Activated naive CD8-positive, alpha-beta T cell treated with anti-CD3 and anti-CD28 coated beads, Interleukin-2, amount 10 ng/mL, durations not matched to agents 7 days and 5 days (primary cell): ENCODE results near the gene FAM107A. TPM values are rescaled to one million over a fixed set of nuclear protein-coding genes. Genes with fewer than 3 reads are reported as not detected.

ENCODE experiments used
- ATAC-seq: fragments of 150-1000 bp; cut with Tn5 transposase; one replicate; pipeline ENCODE4 v1.10.0; 2021; ENCODE audit warnings: low read depth, moderate library complexity
- POLR2A ChIA-PET: fragments of 350-600 bp; sonication (Branson Sonifier 250); formaldehyde crosslinking; loops from one replicate; lab custom pipeline; 2021; ENCODE audit warnings: antibody characterized with exemption; lab: Charles Lee
- DNase-seq: peaks from one replicate; pipeline ENCODE4 v3.0.0; 2021
- H3K27ac Mint-ChIP-seq: one replicate; pipeline ENCODE4 v1.8.0; 2022; ENCODE audit warnings: mild to moderate bottlenecking, mixed read lengths
- H3K27me3 Mint-ChIP-seq: one replicate; pipeline ENCODE4 v1.8.0; 2022; ENCODE audit warnings: mild to moderate bottlenecking, moderate library complexity, mixed read lengths
- H3K36me3 Mint-ChIP-seq: one replicate; pipeline ENCODE4 v1.8.0; 2021; ENCODE audit warnings: mild to moderate bottlenecking, mixed read lengths
- H3K4me1 Mint-ChIP-seq: one replicate; pipeline ENCODE4 v1.8.0; 2021; ENCODE audit warnings: mixed read lengths
- H3K4me3 Mint-ChIP-seq: one replicate; pipeline ENCODE4 v1.8.0; 2022; ENCODE audit warnings: mild to moderate bottlenecking, moderate library complexity, mixed read lengths
- H3K9me3 Mint-ChIP-seq: one replicate; pipeline ENCODE4 v1.8.0; 2021; ENCODE audit warnings: mixed read lengths
- total RNA-seq, 2 experiments: library from RNA; stranded (reverse); gene quantifications; one replicate each; pipeline ENCODE4 v1.2.3, GENCODE V29; 2021

Gene FAM107A
- total RNA-seq, 2 experiments from 2014 or later: not detected

DNA sequence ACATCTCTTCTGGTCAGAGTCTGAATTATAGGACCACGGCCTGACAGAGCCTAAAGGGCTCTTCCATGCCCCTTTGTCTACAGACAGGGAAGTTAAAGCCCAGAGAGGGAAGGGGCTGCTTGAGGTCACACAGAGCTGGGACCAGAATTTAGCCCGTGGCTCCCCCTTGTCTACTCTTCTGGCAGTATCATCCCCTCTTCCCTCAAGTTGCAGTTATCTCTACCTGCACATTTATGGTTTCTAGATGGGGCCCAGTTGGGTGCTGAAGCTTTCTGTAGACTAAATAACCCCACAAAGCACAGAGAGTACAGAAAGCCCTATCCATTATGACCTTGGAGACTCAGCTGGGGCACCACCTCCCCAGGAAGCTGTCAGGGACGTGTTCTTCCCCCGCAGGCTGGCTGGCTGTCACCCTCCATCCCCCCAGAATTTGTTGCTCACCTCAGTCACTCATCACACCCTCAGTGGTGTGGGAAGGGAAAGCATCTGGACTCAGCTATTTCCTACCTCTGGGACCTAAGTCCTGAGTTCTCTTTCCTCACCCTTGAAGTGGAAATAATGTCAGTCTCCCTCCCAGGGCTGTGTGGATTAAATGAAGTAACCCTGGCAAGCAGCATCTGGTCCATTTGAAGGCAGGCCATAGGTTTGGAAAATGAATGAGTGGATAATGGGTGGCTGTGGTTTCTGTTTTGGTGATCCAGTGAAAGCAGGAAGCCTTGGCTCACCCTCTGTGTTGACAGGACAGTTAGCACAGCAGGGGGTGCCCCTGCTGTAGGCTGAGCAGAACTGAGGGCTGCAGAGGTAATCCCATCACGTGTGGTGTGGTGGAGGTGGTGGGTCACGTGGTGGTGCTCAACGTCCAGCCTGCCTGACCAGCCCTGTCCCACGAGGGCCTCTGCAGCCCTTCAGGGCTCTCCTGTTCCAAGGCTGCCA is 56.5 kb downstream of the FAM107A start:
- Mint-ChIP-seq H3K36me3 (no peaks in the 10 kb centered on the region), H3K4me3 (no peak overlapping the region), H3K4me1 (no peaks in the 10 kb centered on the region), H3K9me3 (no peaks in the 10 kb centered on the region), H3K27me3 (peaks cover 2% of the 10 kb centered on the region), H3K27ac (no peak overlapping the region)
- POLR2A ChIA-PET: no interaction called here
- DNase-seq (no peak), ATAC-seq (no peak)

- Mint-ChIP-seq H3K27ac (no peak overlapping the region), H3K4me1 (no peaks in the 10 kb centered on the region), H3K9me3 (no peaks in the 10 kb centered on the region), H3K27me3 (peaks cover 5% of the 10 kb centered on the region), H3K4me3 (no peak overlapping the region), H3K36me3 (no peaks in the 10 kb centered on the region)
- ATAC-seq (no peak), DNase-seq (no peak)
- POLR2A ChIA-PET: no interaction called here
Measured at GRCh38 chr3:58519668-58520402, 57.4 kb downstream of the FAM107A start.

GRCh38 chr3:58518291-58518789 is 58.9 kb downstream of the FAM107A start:
- Mint-ChIP-seq H3K4me3 (no peak overlapping the region), H3K27ac (no peak overlapping the region), H3K36me3 (no peaks in the 10 kb centered on the region), H3K27me3 (peaks cover 5% of the 10 kb centered on the region), H3K4me1 (no peaks in the 10 kb centered on the region), H3K9me3 (no peaks in the 10 kb centered on the region)
- no peak for ATAC-seq
- no peak for DNase-seq
- POLR2A ChIA-PET: no interaction called here

DNA sequence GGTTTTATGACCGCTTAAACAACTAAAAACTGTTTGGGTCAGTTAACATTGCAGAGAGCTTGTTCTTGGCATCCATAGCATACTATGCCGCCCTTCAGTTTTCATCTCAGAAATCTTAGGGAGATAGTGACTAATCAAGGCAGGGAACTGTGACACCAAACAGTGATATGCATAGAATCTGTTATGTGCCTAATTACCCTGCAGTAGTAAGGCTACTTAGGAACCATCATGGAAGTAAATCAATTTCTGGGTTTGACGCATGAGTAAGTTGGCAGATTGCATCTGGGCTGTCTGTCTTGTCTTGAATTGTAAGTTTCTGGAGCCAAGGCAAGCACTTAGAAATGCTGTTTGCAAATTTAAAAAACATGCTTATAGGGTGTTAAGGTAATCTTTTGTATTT is 62.8 kb downstream of the FAM107A start:
- Mint-ChIP-seq H3K4me3 (no peak overlapping the region), H3K27ac (no peak overlapping the region), H3K36me3 (no peaks in the 10 kb centered on the region), H3K27me3 (peaks cover 5% of the 10 kb centered on the region), H3K4me1 (no peaks in the 10 kb centered on the region), H3K9me3 (no peaks in the 10 kb centered on the region)
- ATAC-seq (no peak), DNase-seq (no peak)
- POLR2A ChIA-PET: no interaction called here

Other genes starting within 250 kb of the FAM107A start
- gene PXK, start 244.5 kb downstream of the FAM107A start, total RNA-seq: 10 to 100 TPM; 38.6 to 41.5 TPM
- 10 to 100 TPM; 47.8 to 51.2 TPM for gene PDHB, start 143.6 kb downstream of the FAM107A start, total RNA-seq
- 10 to 100 TPM in 1 of 2 experiments, 1 to 10 TPM in 1; 9.7 to 10.0 TPM for gene KCTD6, start 85.3 kb downstream of the FAM107A start, total RNA-seq
- not detected for gene ACOX2, start 40.2 kb downstream of the FAM107A start, total RNA-seq
- gene FAM3D, start 89.4 kb upstream of the FAM107A start, total RNA-seq: not detected